ENCODE data around the gene PPP3CA. TPM values are rescaled to one million over a fixed set of nuclear protein-coding genes. Genes with fewer than 3 reads are reported as not detected.
"Not testable (repeated sequence)": the region's sequence is repeated elsewhere in the genome, so short reads cannot be mapped to it uniquely, and the experiment has no call there.

PPP3CA gene
- total RNA-seq, 4 donors from 2014 or later = 19.0 to 39.6 (median 20.3) TPM

DNA sequence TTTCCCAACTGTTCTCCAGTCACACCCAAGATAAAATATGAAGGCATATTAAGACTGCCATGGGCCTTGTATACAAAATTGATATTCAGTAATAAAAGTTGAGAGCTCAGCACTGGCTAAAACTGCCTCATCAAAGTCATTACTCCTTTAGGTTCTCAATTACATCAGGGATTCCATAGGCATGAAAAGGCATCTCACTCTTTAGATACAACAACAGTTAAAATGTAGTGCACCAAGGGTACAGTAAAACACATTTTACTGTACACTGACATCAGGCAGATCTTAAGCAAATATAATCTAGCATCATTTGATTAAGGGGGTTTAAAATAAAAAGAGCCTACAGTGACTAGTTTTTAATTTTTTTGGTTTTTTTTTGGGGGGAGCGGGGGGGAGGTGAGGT is 107.7 kb downstream of the PPP3CA start:
- TF ChIP-seq, protein P1, sequence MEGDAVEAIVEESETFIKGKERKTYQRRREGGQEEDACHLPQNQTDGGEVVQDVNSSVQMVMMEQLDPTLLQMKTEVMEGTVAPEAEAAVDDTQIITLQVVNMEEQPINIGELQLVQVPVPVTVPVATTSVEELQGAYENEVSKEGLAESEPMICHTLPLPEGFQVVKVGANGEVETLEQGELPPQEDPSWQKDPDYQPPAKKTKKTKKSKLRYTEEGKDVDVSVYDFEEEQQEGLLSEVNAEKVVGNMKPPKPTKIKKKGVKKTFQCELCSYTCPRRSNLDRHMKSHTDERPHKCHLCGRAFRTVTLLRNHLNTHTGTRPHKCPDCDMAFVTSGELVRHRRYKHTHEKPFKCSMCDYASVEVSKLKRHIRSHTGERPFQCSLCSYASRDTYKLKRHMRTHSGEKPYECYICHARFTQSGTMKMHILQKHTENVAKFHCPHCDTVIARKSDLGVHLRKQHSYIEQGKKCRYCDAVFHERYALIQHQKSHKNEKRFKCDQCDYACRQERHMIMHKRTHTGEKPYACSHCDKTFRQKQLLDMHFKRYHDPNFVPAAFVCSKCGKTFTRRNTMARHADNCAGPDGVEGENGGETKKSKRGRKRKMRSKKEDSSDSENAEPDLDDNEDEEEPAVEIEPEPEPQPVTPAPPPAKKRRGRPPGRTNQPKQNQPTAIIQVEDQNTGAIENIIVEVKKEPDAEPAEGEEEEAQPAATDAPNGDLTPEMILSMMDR (IDR thresholded peaks at IDR 0.05) = no peak
- no peak for TF ChIP-seq POLR2A (IDR thresholded peaks at IDR 0.05)
- H3K36me3 ChIP-seq = no peaks in the 10 kb centered on the region
- no peaks in the 10 kb centered on the region for H3K9me3 ChIP-seq
- no peak overlapping the region for H3K4me3 ChIP-seq
- DNase-seq = no peak
- H3K27me3 ChIP-seq = no peaks in the 10 kb centered on the region
- H3K27ac ChIP-seq = no peak overlapping the region
- H3K4me1 ChIP-seq = no peaks in the 10 kb centered on the region

DNA sequence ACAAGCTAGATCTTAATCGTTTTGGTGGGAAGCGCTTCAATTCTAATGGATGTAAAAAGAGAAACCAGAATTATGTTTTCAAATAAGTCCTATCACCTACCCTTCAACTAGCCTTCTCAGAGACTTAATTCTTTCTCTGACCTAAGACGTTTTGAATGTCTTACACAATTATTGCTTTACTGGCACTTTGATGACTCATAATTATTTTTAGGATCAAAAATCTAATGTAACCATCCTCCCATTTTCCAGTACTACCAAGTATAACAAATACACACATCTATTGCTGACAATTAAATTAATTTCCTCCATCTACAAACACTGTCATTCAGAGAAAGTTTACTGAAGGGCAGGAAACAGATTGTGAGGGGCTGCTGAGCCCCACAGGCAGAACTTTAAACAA is 108.6 kb downstream of the PPP3CA start:
- Histone ChIP-seq H3K4me1 (no peaks in the 10 kb centered on the region), H3K36me3 (no peaks in the 10 kb centered on the region)
- no peak for DNase-seq

DNA sequence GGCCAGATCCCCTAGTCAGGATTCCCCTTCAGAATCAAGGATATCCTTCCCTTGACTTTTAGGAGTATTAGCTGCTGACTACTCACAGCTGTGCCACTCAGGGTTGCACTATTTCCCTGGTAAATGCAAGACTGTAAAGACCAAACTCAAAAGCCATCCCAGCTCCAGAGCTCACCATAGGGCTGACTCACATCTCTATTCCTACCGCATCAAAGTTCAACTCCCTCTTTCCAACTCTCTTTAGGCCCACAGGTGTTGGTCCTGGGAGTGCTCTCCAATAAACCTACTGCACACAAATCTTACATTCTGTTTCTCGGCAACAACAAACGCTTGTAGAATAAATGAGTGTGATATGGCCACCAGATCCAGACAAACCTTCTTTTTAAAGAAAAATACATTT is 109.6 kb downstream of the PPP3CA start:
- no peak for DNase-seq
- no peaks in the 10 kb centered on the region for H3K9me3 ChIP-seq
- H3K36me3 ChIP-seq = no peaks in the 10 kb centered on the region
- H3K27me3 ChIP-seq = no peaks in the 10 kb centered on the region
- H3K4me3 ChIP-seq = no peak overlapping the region
- TF ChIP-seq, protein P1 (IDR thresholded peaks at IDR 0.05) = no peak
- no peak for TF ChIP-seq POLR2A (IDR thresholded peaks at IDR 0.05)
- H3K27ac ChIP-seq = no peak overlapping the region
- H3K4me1 ChIP-seq = no peaks in the 10 kb centered on the region

More for the DNA sequence above, 108.6 kb downstream of the PPP3CA start:
- no peak overlapping the region for H3K27ac ChIP-seq
- TF ChIP-seq, protein P1 (IDR thresholded peaks at IDR 0.05) = no peak
- no peak for TF ChIP-seq POLR2A (IDR thresholded peaks at IDR 0.05)
- no peak overlapping the region for H3K4me3 ChIP-seq
- no peaks in the 10 kb centered on the region for H3K9me3 ChIP-seq
- no peaks in the 10 kb centered on the region for H3K27me3 ChIP-seq

DNA sequence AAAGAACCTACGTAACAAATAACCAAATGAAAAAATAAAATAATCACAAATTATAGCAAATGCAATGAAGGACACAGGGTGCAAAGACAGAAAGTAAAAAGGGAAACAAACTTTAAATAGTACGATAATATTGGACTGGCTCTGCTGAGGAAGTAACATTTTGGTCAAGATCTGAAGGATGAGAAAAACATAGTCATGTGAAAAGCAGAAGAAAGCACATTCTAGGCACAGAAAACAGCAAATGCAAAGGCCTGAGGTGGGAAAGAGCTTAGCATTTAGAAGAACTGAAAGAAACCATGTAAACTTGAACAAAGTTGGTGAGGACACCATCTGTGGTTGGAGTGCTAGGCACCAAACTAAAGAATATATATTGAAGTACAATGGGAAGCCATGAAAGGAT is 111.2 kb downstream of the PPP3CA start:
- DNase-seq = no peak
- no peaks in the 10 kb centered on the region for H3K4me1 ChIP-seq
- no peaks in the 10 kb centered on the region for H3K36me3 ChIP-seq

DNA sequence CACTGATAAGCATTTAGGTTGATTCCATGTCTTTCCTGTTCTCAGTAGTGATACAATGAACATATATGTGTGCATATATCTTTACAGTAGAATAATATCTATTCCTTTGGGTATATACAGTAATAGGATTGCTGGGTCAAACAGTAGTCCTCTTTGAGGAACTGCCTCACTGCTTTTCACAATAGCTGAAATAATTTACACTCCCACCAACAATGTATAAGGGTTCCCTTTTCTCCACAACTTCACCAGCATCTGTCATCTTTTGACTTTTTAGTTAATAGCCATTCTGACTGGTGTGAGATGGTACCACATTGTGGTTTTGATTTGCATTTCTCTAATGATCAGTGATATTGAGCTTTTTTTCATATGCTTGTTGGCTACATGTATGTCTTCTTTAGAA is 113.2 kb downstream of the PPP3CA start:
- not testable (repeated sequence) for DNase-seq, H3K27ac ChIP-seq, H3K9me3 ChIP-seq, H3K4me1 ChIP-seq, H3K36me3 ChIP-seq, H3K4me3 ChIP-seq, H3K27me3 ChIP-seq

More for the DNA sequence above, 111.2 kb downstream of the PPP3CA start:
- Histone ChIP-seq H3K27me3 (no peaks in the 10 kb centered on the region), H3K4me3 (no peak overlapping the region), H3K27ac (no peak overlapping the region), H3K9me3 (no peaks in the 10 kb centered on the region)
- TF ChIP-seq, protein P1 (IDR thresholded peaks at IDR 0.05) = no peak
- no peak for TF ChIP-seq POLR2A (IDR thresholded peaks at IDR 0.05)

DNA sequence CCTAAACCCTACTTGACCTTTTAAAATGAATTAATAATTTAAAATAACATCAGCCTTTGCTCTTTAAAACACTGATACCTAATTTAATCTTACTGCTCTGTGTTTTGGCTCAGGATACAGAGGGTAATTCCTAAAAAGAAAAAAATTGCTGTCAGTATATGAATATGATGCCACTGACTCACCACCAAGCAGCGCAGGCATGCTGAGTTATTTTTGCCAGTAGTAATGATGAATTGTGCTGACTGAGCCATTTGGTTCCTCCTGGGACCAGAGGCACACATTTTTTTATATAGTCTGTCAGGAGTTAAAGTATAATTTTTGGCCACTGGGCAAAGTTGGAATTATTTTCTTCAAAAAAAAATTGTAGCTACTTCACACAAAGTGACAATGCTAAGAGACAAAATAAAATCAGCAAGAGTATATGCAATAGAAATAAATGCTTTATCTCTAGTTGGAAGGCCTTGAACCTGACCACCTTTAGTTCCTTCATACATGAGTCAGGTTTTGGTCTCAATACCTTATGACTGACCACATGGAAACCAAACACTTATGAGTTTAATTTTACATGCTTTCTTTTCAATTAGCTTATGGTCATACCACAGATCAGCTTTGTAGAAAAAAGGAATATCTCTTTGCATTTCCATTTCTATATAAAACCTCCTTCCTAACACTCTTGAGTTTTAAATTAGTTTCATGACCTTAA is 115.1 kb downstream of the PPP3CA start:
- no peaks in the 10 kb centered on the region for H3K36me3 ChIP-seq
- no peaks in the 10 kb centered on the region for H3K4me1 ChIP-seq
- H3K4me3 ChIP-seq = no peak overlapping the region
- no peaks in the 10 kb centered on the region for H3K27me3 ChIP-seq
- TF ChIP-seq, protein P1 (IDR thresholded peaks at IDR 0.05) = no peak
- no peak for TF ChIP-seq POLR2A (IDR thresholded peaks at IDR 0.05)
- no peaks in the 10 kb centered on the region for H3K9me3 ChIP-seq
- H3K27ac ChIP-seq = no peak overlapping the region
- no peak for DNase-seq

Data from Peyer's patch (tissue), 4 donors.